K562 (cell line): ENCODE measurements around the gene MFAP3L. TPM values are rescaled to one million over a fixed set of nuclear protein-coding genes. Genes with fewer than 3 reads are reported as not detected.

Experiments
- ATAC-seq: fragments of 200-7000 bp; cut with Tn5 transposase; 3 replicates; pipeline ENCODE4 v1.9.1; 2020; ENCODE audit warnings: moderate library complexity
- BruUV-seq: library from RNA; stranded (reverse); fragments of 400-500 nt; replicated peaks from 2 replicates; lab custom pipeline; 2021; lab: Mats Ljungman, UMichigan
- CTCF ChIA-PET: fragments of 300-600 bp; formaldehyde crosslinking; extraction: SDS; loops from one replicate; lab custom pipeline; 2021; ENCODE audit warnings: low intra/inter-chr PET ratio; lab: Yijun Ruan, JAX
- POLR2A ChIA-PET: fragments of 300-600, 350-650 bp; sonication (Branson Sonifier 250); formaldehyde crosslinking; extraction: SDS; loops from one replicate; lab custom pipeline; 2021; ENCODE audit warnings: antibody characterized with exemption, inconsistent platforms; lab: Yijun Ruan, JAX
- DNase-seq, 4 experiments: peaks; one replicate each; pipeline versions ENCODE4 v3.0.0 to v3.0.0-alpha.2; 2011 to 2018; ENCODE audit warnings: low spot score in 3 of 4, mixed read lengths in 3 of 4; ENCODE audit errors: extremely low read depth in 1 of 4
- FAIRE-seq: peaks from 2 replicates; lab custom pipeline; 2011; peaks lifted over from hg19 to GRCh38; lab: Jason Lieb, UNC
- H2AFZ ChIP-seq: 2 replicates; pipeline ENCODE4 v1.6.0; 2011; ENCODE audit warnings: low read depth, low read length, control low read depth, inconsistent platforms
- H3K27ac ChIP-seq: fragments of 200-600 bp; 3 replicates; pipeline ENCODE4 v1.8.0; 2011; ENCODE audit warnings: low read depth, mild to moderate bottlenecking, control low read depth, inconsistent platforms, low read length, moderate library complexity, mixed read lengths; ENCODE audit errors: extremely low read depth
- H3K27me3 ChIP-seq, 2 experiments: fragments of 300-600 bp in 1 of 2; 2 replicates in 1 of 2; 3 replicates in 1 of 2; pipeline versions ENCODE4 v1.6.0 to v1.8.0; 2011; ENCODE audit warnings: inconsistent platforms in 2 of 2, low read length in 2 of 2, mild to moderate bottlenecking in 1 of 2, mixed read lengths in 1 of 2, moderate library complexity in 1 of 2; ENCODE audit not compliant: control insufficient read depth in 2 of 2, insufficient read depth in 2 of 2
- H3K36me3 ChIP-seq: fragments of 300-600 bp; 3 replicates; pipeline ENCODE4 v1.8.0; 2011; ENCODE audit warnings: mild to moderate bottlenecking, low read length, inconsistent platforms; ENCODE audit not compliant: control insufficient read depth, insufficient read depth
- H3K4me1 ChIP-seq, 2 experiments: fragments of 200-600 bp in 1 of 2; replicated peaks in 1 of 2; 2 replicates in 1 of 2; 3 replicates in 1 of 2; pipeline versions ENCODE4 v1.5.1 to v1.8.0; 2011; ENCODE audit warnings: inconsistent platforms in 2 of 2, low read length in 2 of 2, mild to moderate bottlenecking in 1 of 2, mixed read lengths in 1 of 2, moderate library complexity in 1 of 2; ENCODE audit not compliant: control insufficient read depth in 2 of 2, insufficient read depth in 2 of 2
- H3K4me2 ChIP-seq: 2 replicates; pipeline ENCODE4 v1.6.1; 2011; ENCODE audit warnings: low read length, control low read depth, inconsistent platforms, mixed read lengths; ENCODE audit not compliant: insufficient read depth
- H3K4me3 ChIP-seq: fragments of 200-600 bp; sonication (generic), shearing (Covaris generic); 2 replicates; pipeline ENCODE4 v1.5.1; 2016; ENCODE audit warnings: control low read depth, inconsistent platforms
- H3K79me2 ChIP-seq: fragments of 200-600 bp; 3 replicates; pipeline ENCODE4 v1.8.0; 2011; ENCODE audit warnings: low read length, inconsistent platforms; ENCODE audit not compliant: control insufficient read depth, insufficient read depth
- H3K9ac ChIP-seq, 2 experiments: 2 replicates each; pipeline versions ENCODE4 v1.6.0 to v1.6.1; 2011; ENCODE audit warnings: low read depth in 2 of 2, low read length in 2 of 2, control low read depth in 1 of 2, inconsistent platforms in 1 of 2, mild to moderate bottlenecking in 1 of 2, mixed read lengths in 1 of 2; ENCODE audit not compliant: insufficient read depth in 1 of 2
- H3K9me1 ChIP-seq: one replicate; pipeline ENCODE4 v1.6.0; 2011; ENCODE audit warnings: inconsistent platforms, mild to moderate bottlenecking, low read length, moderate library complexity; ENCODE audit not compliant: control insufficient read depth, insufficient read depth
- H3K9me3 ChIP-seq: replicated peaks from 2 replicates; pipeline ENCODE4 v1.5.1; 2011; ENCODE audit warnings: low read depth, low read length, inconsistent platforms; ENCODE audit not compliant: control insufficient read depth, insufficient read depth
- H4K20me1 ChIP-seq: replicated peaks from 2 replicates; pipeline ENCODE4 v1.6.1; 2011; ENCODE audit warnings: low read length, inconsistent platforms, mixed read lengths; ENCODE audit not compliant: control insufficient read depth, insufficient read depth
- ARID1B ChIP-seq: fragments of 450-650 bp; IDR thresholded peaks from 2 replicates; pipeline ENCODE4 v1.6.1; 2016; ENCODE audit warnings: antibody characterized with exemption, mild to moderate bottlenecking, inconsistent platforms
- BCL6 ChIP-seq: fragments of 250-450 bp; sonication (Bioruptor Pico); IDR thresholded peaks from 2 replicates; pipeline ENCODE4 v1.4.0; 2020
- FOXK1 ChIP-seq: sonication (generic); formaldehyde crosslinking; IDR thresholded peaks from 2 replicates; pipeline ENCODE4 v1.8.0; 2022; ENCODE audit warnings: missing genetic modification reagents, mild to moderate bottlenecking, borderline replicate concordance
- HDAC8 ChIP-seq: fragments of 450-650 bp; IDR thresholded peaks from 2 replicates; pipeline ENCODE4 v1.6.1; 2016; ENCODE audit warnings: mild to moderate bottlenecking, missing genetic modification characterization, moderate library complexity, missing compliant biosample characterization
- KDM2B ChIP-seq: fragments of 250-450 bp; sonication (Bioruptor Pico); IDR thresholded peaks from 2 replicates; pipeline ENCODE4 v1.8.0; 2021; ENCODE audit warnings: mild to moderate bottlenecking, moderate library complexity
- MYC ChIP-seq, 2 experiments: fragments of 250-450 bp in 1 of 2; sonication (Bioruptor Pico) in 1 of 2; IDR thresholded peaks; 2 replicates each; pipeline versions ENCODE4 v1.5.1 to v1.6.1; 2012 to 2021; ENCODE audit warnings: low read depth in 2 of 2, borderline replicate concordance in 1 of 2, improper control_type of control experiment in 1 of 2, low read length in 1 of 2, mild to moderate bottlenecking in 1 of 2, moderate library complexity in 1 of 2
- NFATC3 ChIP-seq: fragments of 450-650 bp; IDR thresholded peaks from 2 replicates; pipeline ENCODE4 v1.6.1; 2017; ENCODE audit warnings: mild to moderate bottlenecking
- NRF1 ChIP-seq, 2 experiments: fragments of 450-650 bp; IDR thresholded peaks in 1 of 2; conservative IDR thresholded peaks in 1 of 2; 2 replicates each; pipeline ENCODE4 v1.6.1; 2014; ENCODE audit warnings: mild to moderate bottlenecking in 2 of 2
- POLR2H ChIP-seq: IDR thresholded peaks from 2 replicates; pipeline ENCODE4 v1.6.1; 2016; ENCODE audit warnings: missing genetic modification characterization, low read depth, mild to moderate bottlenecking, control low read depth, missing compliant biosample characterization, moderate library complexity
- PTBP1 ChIP-seq: fragments of 200-400 bp; formaldehyde crosslinking; IDR thresholded peaks from 2 replicates; pipeline ENCODE4 v1.6.1; 2017; ENCODE audit warnings: low read depth, low read length
- RBM15 ChIP-seq: fragments of 200-400 bp; formaldehyde crosslinking; IDR thresholded peaks from 2 replicates; pipeline ENCODE4 v1.6.1; 2018; ENCODE audit warnings: mild to moderate bottlenecking, low read length, moderate library complexity; ENCODE audit not compliant: insufficient read depth
- SNRNP70 ChIP-seq: fragments of 200-400 bp; formaldehyde crosslinking; optimal IDR thresholded peaks from 2 replicates; pipeline ENCODE3; 2017; ENCODE audit warnings: low read depth, low read length
- SOX6 ChIP-seq: fragments of 450-650 bp; IDR thresholded peaks from 2 replicates; pipeline ENCODE4 v1.6.1; 2014; ENCODE audit warnings: mild to moderate bottlenecking
- STAT5B ChIP-seq: fragments of 250-450 bp; sonication (Bioruptor Pico); IDR thresholded peaks from 2 replicates; pipeline ENCODE4 v1.8.0; 2021; ENCODE audit warnings: mild to moderate bottlenecking, inconsistent platforms
- TBP ChIP-seq: optimal IDR thresholded peaks from 2 replicates; pipeline ENCODE3; 2011; ENCODE audit warnings: low read depth, low read length, improper control_type of control experiment
- ZNF76 ChIP-seq: fragments of 250-450 bp; sonication (Bioruptor Pico); IDR thresholded peaks from 2 replicates; pipeline ENCODE4 v1.4.0; 2020; ENCODE audit warnings: mild to moderate bottlenecking, moderate library complexity, borderline replicate concordance
- WGBS: fragments of 100-300 bp; shearing (Covaris generic); methylation state at CpG from one replicate; pipeline ENCODE4 v1.1.6; 2016; ENCODE audit warnings: low coverage, mixed read lengths; ENCODE audit not compliant: insufficient coverage; ENCODE audit errors: missing lambda C conversion rate; 5-methylcytosine and 5-hydroxymethylcytosine counted together
- in situ Hi-C: fragments of 300-500 bp; cut with MboI; formaldehyde crosslinking; loops from 4 replicates; pipeline ENCODE4 v1.15.0; 2018; ENCODE audit warnings: inconsistent platforms, mixed read lengths
- intact Hi-C: fragments of 100-400 bp; cut with micrococcal nuclease; formaldehyde crosslinking; loops from 2 replicates; pipeline ENCODE4 v1.14.2; 2022
- polyA plus RNA-seq, 8 experiments: library from polyadenylated mRNA; depleted of rRNA in 4 of 8; stranded (reverse) in 5 of 8; unstranded in 3 of 8; fragments of >200 nt; fragmentation: Nextera tagmentation in 2 of 8; fragmentation: Illumina TruSeq in 1 of 8; extraction: Ambion mirVana in 2 of 8; extraction: Trizol in 1 of 8; gene quantifications; 2 replicates each; pipeline versions ENCODE4 v1.2.1 to v1.2.3, GENCODE V29; 2011 to 2014; ENCODE audit warnings: inconsistent platforms in 1 of 8, missing spikeins in 1 of 8
- total RNA-seq, 7 experiments: library from RNA; depleted of rRNA in 6 of 7; stranded (reverse); fragments of >200 nt in 6 of 7; fragmentation: Illumina TruSeq in 2 of 7; extraction: Trizol in 2 of 7; gene quantifications; 2 replicates each; pipeline versions ENCODE4 v1.2.1 to v1.2.3, GENCODE V29; 2011 to 2021; ENCODE audit warnings: low replicate concordance in 1 of 7
- TF ChIP-seq, protein P1 (sequence below): fragments of 250-450 bp; sonication (Bioruptor Pico); IDR thresholded peaks from 2 replicates; pipeline ENCODE4 v1.5.0; 2020; ENCODE audit warnings: mild to moderate bottlenecking
- TF ChIP-seq, protein P2 (sequence below), 2 experiments: fragments of 200-800 bp in 1 of 2; sonication (Bioruptor generic) in 1 of 2; sonication (generic) in 1 of 2; formaldehyde crosslinking in 1 of 2; IDR thresholded peaks in 1 of 2; conservative IDR thresholded peaks in 1 of 2; 2 replicates each; pipeline versions ENCODE4 v1.5.0 to v1.6.1; 2016 to 2020; ENCODE audit warnings: missing compliant biosample characterization in 1 of 2, missing genetic modification characterization in 1 of 2, missing genetic modification reagents in 1 of 2

The MFAP3L gene
- total and polyA plus RNA-seq, 9 of the 15 experiments (the other 6 are each of a cell fraction or from before 2014, with no cell fraction given): 0.06 to 0.25 (median 0.20) TPM; not detected in 3

DNA sequence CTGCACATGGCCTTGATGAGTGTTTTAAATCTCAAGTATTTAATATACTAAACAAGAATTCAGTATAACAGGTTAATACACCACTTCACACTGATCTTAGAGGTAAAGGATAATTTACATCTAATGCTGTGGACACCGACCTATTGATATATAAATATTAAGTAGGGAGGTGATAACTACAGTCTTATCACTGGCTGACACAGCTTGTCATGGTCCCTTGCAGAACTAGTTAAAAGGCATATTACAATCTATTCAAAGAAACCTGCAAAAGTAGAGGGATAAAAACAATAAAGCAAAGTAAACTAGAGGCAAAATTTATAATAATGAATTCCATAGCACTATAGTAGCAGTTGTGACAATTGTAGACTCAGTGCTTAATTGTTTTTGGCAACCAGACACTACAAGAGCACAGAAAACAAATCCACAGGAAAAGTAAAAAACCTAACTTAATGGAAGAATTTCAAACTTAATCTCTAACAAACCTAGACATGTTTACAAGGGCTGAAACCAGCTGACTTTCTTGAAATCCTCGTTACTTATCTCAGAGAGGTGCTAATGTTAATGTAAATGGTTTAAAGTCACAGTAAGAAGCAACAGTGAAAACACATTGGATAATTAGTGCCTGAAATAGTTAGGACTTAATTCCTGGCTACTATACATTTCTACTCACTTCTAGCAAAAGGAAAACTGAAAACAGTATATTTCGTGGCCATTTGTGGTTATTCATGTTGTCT lies 25.0 kb downstream of the MFAP3L start:
- POLR2A ChIA-PET: no interaction called here
- Histone ChIP-seq H4K20me1 (no peaks in the 10 kb centered on the region), H3K79me2 (no peaks in the 10 kb centered on the region), H3K27me3 (peaks cover 2 to 10% of the 10 kb centered on the region in 2 experiments; a peak in 4 of 5 replicates), H3K9me3 (no peaks in the 10 kb centered on the region), H3K36me3 (no peaks in the 10 kb centered on the region), H3K4me1 (no peaks in the 10 kb centered on the region), H3K9me1 (no peaks in the 10 kb centered on the region), H3K4me3 (no peak overlapping the region), H2AFZ (no peak overlapping the region), H3K4me2 (no peak overlapping the region), H3K9ac (no peak overlapping the region), H3K27ac (no peak overlapping the region)
- WGBS: 0% methylated on average over 3 of the region's 3 CpGs
- CTCF ChIA-PET: no interaction called here
- no TSS peak for BruUV-seq
- in situ Hi-C loops: no loop called here
- DNase-seq (no peak), FAIRE-seq (peak; percentile 44), ATAC-seq (no peak)
- intact Hi-C loops: no loop called here
- TF ChIP-seq NRF1 (conservative IDR thresholded peaks at IDR 0.05 in 1 of 2, IDR thresholded peaks at IDR 0.05 in 1 of 2) (no peak), BCL6 (CRISPR knock-in tag) (no peak), HDAC8 (tag) (no peak), KDM2B (CRISPR knock-in tag) (no peak), ZNF76 (CRISPR knock-in tag) (no peak), NFATC3 (no peak), TBP (no peak), FOXK1 (no peak), SNRNP70 (no peak), PTBP1 (no peak), SOX6 (no peak), MYC (IDR thresholded peaks at IDR 0.05; ENCODE audit: low read depth, low read length) (no peak), MYC (CRISPR knock-in tag; IDR thresholded peaks at IDR 0.05; ENCODE audit: borderline replicate concordance, low read depth) (no peak), ARID1B (no peak), POLR2H (tag) (no peak), RBM15 (no peak), STAT5B (no peak)
- TF ChIP-seq, protein P1, sequence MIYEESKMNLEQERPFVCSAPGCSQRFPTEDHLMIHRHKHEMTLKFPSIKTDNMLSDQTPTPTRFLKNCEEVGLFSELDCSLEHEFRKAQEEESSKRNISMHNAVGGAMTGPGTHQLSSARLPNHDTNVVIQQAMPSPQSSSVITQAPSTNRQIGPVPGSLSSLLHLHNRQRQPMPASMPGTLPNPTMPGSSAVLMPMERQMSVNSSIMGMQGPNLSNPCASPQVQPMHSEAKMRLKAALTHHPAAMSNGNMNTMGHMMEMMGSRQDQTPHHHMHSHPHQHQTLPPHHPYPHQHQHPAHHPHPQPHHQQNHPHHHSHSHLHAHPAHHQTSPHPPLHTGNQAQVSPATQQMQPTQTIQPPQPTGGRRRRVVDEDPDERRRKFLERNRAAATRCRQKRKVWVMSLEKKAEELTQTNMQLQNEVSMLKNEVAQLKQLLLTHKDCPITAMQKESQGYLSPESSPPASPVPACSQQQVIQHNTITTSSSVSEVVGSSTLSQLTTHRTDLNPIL (CRISPR knock-in tag): no peak
- TF ChIP-seq, protein P2, sequence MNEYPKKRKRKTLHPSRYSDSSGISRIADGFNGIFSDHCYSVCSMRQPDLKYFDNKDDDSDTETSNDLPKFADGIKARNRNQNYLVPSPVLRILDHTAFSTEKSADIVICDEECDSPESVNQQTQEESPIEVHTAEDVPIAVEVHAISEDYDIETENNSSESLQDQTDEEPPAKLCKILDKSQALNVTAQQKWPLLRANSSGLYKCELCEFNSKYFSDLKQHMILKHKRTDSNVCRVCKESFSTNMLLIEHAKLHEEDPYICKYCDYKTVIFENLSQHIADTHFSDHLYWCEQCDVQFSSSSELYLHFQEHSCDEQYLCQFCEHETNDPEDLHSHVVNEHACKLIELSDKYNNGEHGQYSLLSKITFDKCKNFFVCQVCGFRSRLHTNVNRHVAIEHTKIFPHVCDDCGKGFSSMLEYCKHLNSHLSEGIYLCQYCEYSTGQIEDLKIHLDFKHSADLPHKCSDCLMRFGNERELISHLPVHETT (CRISPR knock-in tag; conservative IDR thresholded peaks at IDR 0.05 in 1 of 2, IDR thresholded peaks at IDR 0.05 in 1 of 2): no peak
